C4-2B (cell line): ENCODE measurements around the gene RORC.

Source experiments
- H3K27ac ChIP-seq: fragments of 450-650 bp; 2 replicates; pipeline ENCODE4 v1.5.1; 2017
- CTCF ChIP-seq: fragments of 450-650 bp; conservative IDR thresholded peaks from 2 replicates; pipeline ENCODE4 v1.5.1; 2017; ENCODE audit warnings: mild to moderate bottlenecking
- ZFX ChIP-seq: fragments of 450-650 bp; IDR thresholded peaks from 2 replicates; pipeline ENCODE4 v1.6.1; 2017

RORC gene

GRCh38 chr1:151801310-151801820 is 30.2 kb downstream of the RORC start:
- TF ChIP-seq ZFX: no peak
- no peak for TF ChIP-seq CTCF
- no peak overlapping the region for H3K27ac ChIP-seq

- TF ChIP-seq ZFX (no peak), CTCF (no peak)
- no peak overlapping the region for H3K27ac ChIP-seq
Observed at GRCh38 chr1:151800830-151801229, 30.8 kb downstream of the RORC start.

GRCh38 chr1:151799179-151800022 is 32.2 kb downstream of the RORC start:
- no peak overlapping the region for H3K27ac ChIP-seq
- TF ChIP-seq CTCF (no peak), ZFX (no peak)

GRCh38 chr1:151798571-151798970 is 33.0 kb downstream of the RORC start:
- H3K27ac ChIP-seq: no peak overlapping the region
- TF ChIP-seq ZFX: no peak
- no peak for TF ChIP-seq CTCF

- TF ChIP-seq ZFX (no peak; the same call in 1 of the 2 replicates), CTCF (no peak)
- peak overlapping the region; percentile 69 for H3K27ac ChIP-seq
Observed at GRCh38 chr1:151790940-151791651, 40.5 kb downstream of the RORC start.

GRCh38 chr1:151790071-151790939 is 41.3 kb downstream of the RORC start, which contains the start of gene TDRKH:
Gene TDRKH, minus strand, starts transcription at chr1:151790500. Its CDS starts 7,478 bp downstream, at chr1:151783022.
- H3K27ac ChIP-seq: peak within 1 kb of the TSS; percentile 69
- TF ChIP-seq CTCF (peak; percentile 50), ZFX (no peak)
